NCI-H128 (cell line): ENCODE measurements around the gene ADGRG6.
"Not testable (repeated sequence)": the region's sequence is repeated elsewhere in the genome, so short reads cannot be mapped to it uniquely, and the experiment has no call there.

Experiments
- DNase-seq: peaks from one replicate; lab custom pipeline; 2025; ENCODE audit not compliant: unreplicated experiment; lab: John Stamatoyannopoulos, UW

The ADGRG6 gene

GRCh38 chr6:142440600-142441293 is 138.9 kb downstream of the ADGRG6 start:
- DNase-seq = no peak

GRCh38 chr6:142441716-142442115 is 139.9 kb downstream of the ADGRG6 start:
- DNase-seq = no peak

- no peak for DNase-seq
Observed at GRCh38 chr6:142443102-142443501, 141.3 kb downstream of the ADGRG6 start.

GRCh38 chr6:142443532-142443931 is 141.7 kb downstream of the ADGRG6 start:
- no peak for DNase-seq

- DNase-seq = no peak
Observed at GRCh38 chr6:142444376-142444775, 142.6 kb downstream of the ADGRG6 start.

- DNase-seq = no peak
Observed at GRCh38 chr6:142444881-142445301, 143.1 kb downstream of the ADGRG6 start.

GRCh38 chr6:142446168-142446567 is 144.4 kb downstream of the ADGRG6 start:
- no peak for DNase-seq

GRCh38 chr6:142446576-142446975 is 144.8 kb downstream of the ADGRG6 start:
- no peak for DNase-seq

- no peak for DNase-seq
Observed at GRCh38 chr6:142448091-142448729, 146.4 kb downstream of the ADGRG6 start.

GRCh38 chr6:142450856-142451255 is 149.0 kb downstream of the ADGRG6 start:
- DNase-seq = not testable (repeated sequence)

GRCh38 chr6:142452993-142453392 is 151.2 kb downstream of the ADGRG6 start:
- DNase-seq = no peak

- DNase-seq = not testable (repeated sequence)
Observed at GRCh38 chr6:142454196-142454595, 152.4 kb downstream of the ADGRG6 start.

- not testable (repeated sequence) for DNase-seq
Observed at GRCh38 chr6:142454848-142455247, 153.0 kb downstream of the ADGRG6 start.

GRCh38 chr6:142455957-142456589 is 154.3 kb downstream of the ADGRG6 start:
- DNase-seq = no peak

- DNase-seq = no peak
Observed at GRCh38 chr6:142457638-142458406, 156.0 kb downstream of the ADGRG6 start.

- no peak for DNase-seq
Observed at GRCh38 chr6:142458836-142459235, 157.0 kb downstream of the ADGRG6 start.

- DNase-seq = no peak
Observed at GRCh38 chr6:142459271-142459670, 157.5 kb downstream of the ADGRG6 start.

- no peak for DNase-seq
Observed at GRCh38 chr6:142462260-142462659, 160.5 kb downstream of the ADGRG6 start.

GRCh38 chr6:142463988-142464387 is 162.2 kb downstream of the ADGRG6 start:
- no peak for DNase-seq

GRCh38 chr6:142469220-142469619 is 167.4 kb downstream of the ADGRG6 start:
- no peak for DNase-seq

GRCh38 chr6:142470421-142470820 is 168.6 kb downstream of the ADGRG6 start:
- no peak for DNase-seq
